SU-DHL-6 (cell line): Measurements from ENCODE around the gene GRIK2.

ENCODE experiments used
- H2AFZ ChIP-seq: fragments of 200-600 bp; sonication (generic); 2 replicates; pipeline ENCODE4 v1.6.1; 2014; ENCODE audit warnings: low read depth, mild to moderate bottlenecking, moderate library complexity, mixed read lengths, antibody characterized with exemption, low read length; ENCODE audit not compliant: severe bottlenecking
- H3F3A ChIP-seq: fragments of 200-600 bp; shearing (Covaris generic); 2 replicates; pipeline ENCODE4 v1.6.0; 2016; ENCODE audit warnings: antibody characterized with exemption, mild to moderate bottlenecking; ENCODE audit not compliant: insufficient read depth
- H3K27ac ChIP-seq: fragments of 200-600 bp; sonication (generic); 2 replicates; pipeline ENCODE4 v1.5.1; 2016; ENCODE audit warnings: low read depth, mild to moderate bottlenecking, low read length, moderate library complexity, mixed read lengths
- H3K27me3 ChIP-seq: fragments of 200-600 bp; sonication (generic), shearing (Covaris generic); 2 replicates; pipeline ENCODE4 v1.6.0; 2014; ENCODE audit warnings: mild to moderate bottlenecking, low read length
- H3K36me3 ChIP-seq: fragments of 200-600 bp; sonication (generic); 2 replicates; pipeline ENCODE4 v1.6.1; 2014; ENCODE audit warnings: mild to moderate bottlenecking, low read length, mixed read lengths
- H3K4me2 ChIP-seq: fragments of 300-600, 200-600 bp; shearing (Covaris generic), sonication (generic); 2 replicates; pipeline ENCODE4 v1.6.0; 2014; ENCODE audit warnings: low read length, low read depth, mild to moderate bottlenecking; ENCODE audit not compliant: poor library complexity, severe bottlenecking
- H3K4me3 ChIP-seq: fragments of 200-600 bp; sonication (generic); 2 replicates; pipeline ENCODE4 v1.5.1; 2014; ENCODE audit warnings: antibody characterized with exemption, low read length, mild to moderate bottlenecking, mixed read lengths; ENCODE audit not compliant: insufficient read depth, poor library complexity, severe bottlenecking
- H3K79me2 ChIP-seq: fragments of 200-600 bp; sonication (generic); 2 replicates; pipeline ENCODE4 v1.6.1; 2014; ENCODE audit warnings: mild to moderate bottlenecking, low read length, moderate library complexity; ENCODE audit not compliant: insufficient read depth
- H3K9ac ChIP-seq: fragments of 200-600 bp; sonication (generic); 2 replicates; pipeline ENCODE4 v1.7.0; 2014; ENCODE audit warnings: mild to moderate bottlenecking, low read length
- H3K9me2 ChIP-seq: fragments of 200-600 bp; sonication (generic); replicated peaks from 2 replicates; pipeline ENCODE4 v1.6.1; 2014; ENCODE audit warnings: low read length; ENCODE audit not compliant: insufficient read depth
- H3K9me3 ChIP-seq: fragments of 200-600 bp; sonication (generic); 2 replicates; pipeline ENCODE4 v1.6.1; 2014; ENCODE audit warnings: low read length, mixed read lengths; ENCODE audit not compliant: insufficient read depth
- H4K20me1 ChIP-seq: fragments of 200-600 bp; sonication (generic); 2 replicates; pipeline ENCODE4 v1.6.1; 2014; ENCODE audit warnings: low read depth, mild to moderate bottlenecking, antibody characterized with exemption, low read length, moderate library complexity, mixed read lengths
- CTCF ChIP-seq: fragments of 200-600 bp; sonication (generic); IDR thresholded peaks from one replicate; pipeline ENCODE4 v1.5.1; 2017; ENCODE audit warnings: antibody characterized with exemption, mild to moderate bottlenecking, low read length, moderate library complexity; ENCODE audit not compliant: insufficient read depth, poor library complexity, severe bottlenecking
- EZH2phosphoT487 ChIP-seq: fragments of 200-600 bp; sonication (generic), shearing (Covaris generic); conservative IDR thresholded peaks from 2 replicates; pipeline ENCODE4 v1.6.1; 2018; ENCODE audit warnings: mild to moderate bottlenecking, antibody characterized with exemption, low read length, moderate library complexity, mixed read lengths

GRIK2 gene

GRCh38 chr6:101451981-101452380 is 58.5 kb downstream of the GRIK2 start:
- TF ChIP-seq CTCF (no peak), EZH2phosphoT487 (no peak)
- H3F3A ChIP-seq = no peaks in the 10 kb centered on the region
- no peaks in the 10 kb centered on the region for H3K27me3 ChIP-seq
- H3K9ac ChIP-seq = no peak overlapping the region
- no peak overlapping the region for H3K27ac ChIP-seq
- H3K4me2 ChIP-seq = no peak overlapping the region
- no peaks in the 10 kb centered on the region for H3K9me2 ChIP-seq
- H3K4me3 ChIP-seq = no peak overlapping the region
- no peaks in the 10 kb centered on the region for H4K20me1 ChIP-seq
- H3K9me3 ChIP-seq = no peaks in the 10 kb centered on the region
- no peak overlapping the region for H2AFZ ChIP-seq
- H3K79me2 ChIP-seq = no peaks in the 10 kb centered on the region
- H3K36me3 ChIP-seq = no peaks in the 10 kb centered on the region

GRCh38 chr6:101453221-101453620 is 59.7 kb downstream of the GRIK2 start:
- no peak overlapping the region for H3K4me3 ChIP-seq
- no peak overlapping the region for H3K9ac ChIP-seq
- H3K27me3 ChIP-seq = no peaks in the 10 kb centered on the region
- no peaks in the 10 kb centered on the region for H3K9me2 ChIP-seq
- H2AFZ ChIP-seq = no peak overlapping the region
- no peaks in the 10 kb centered on the region for H3K36me3 ChIP-seq
- no peaks in the 10 kb centered on the region for H3K79me2 ChIP-seq
- H3K27ac ChIP-seq = no peak overlapping the region
- no peak overlapping the region for H3K4me2 ChIP-seq
- no peaks in the 10 kb centered on the region for H4K20me1 ChIP-seq
- H3F3A ChIP-seq = no peaks in the 10 kb centered on the region
- TF ChIP-seq CTCF (no peak), EZH2phosphoT487 (no peak)
- H3K9me3 ChIP-seq = no peaks in the 10 kb centered on the region

DNA sequence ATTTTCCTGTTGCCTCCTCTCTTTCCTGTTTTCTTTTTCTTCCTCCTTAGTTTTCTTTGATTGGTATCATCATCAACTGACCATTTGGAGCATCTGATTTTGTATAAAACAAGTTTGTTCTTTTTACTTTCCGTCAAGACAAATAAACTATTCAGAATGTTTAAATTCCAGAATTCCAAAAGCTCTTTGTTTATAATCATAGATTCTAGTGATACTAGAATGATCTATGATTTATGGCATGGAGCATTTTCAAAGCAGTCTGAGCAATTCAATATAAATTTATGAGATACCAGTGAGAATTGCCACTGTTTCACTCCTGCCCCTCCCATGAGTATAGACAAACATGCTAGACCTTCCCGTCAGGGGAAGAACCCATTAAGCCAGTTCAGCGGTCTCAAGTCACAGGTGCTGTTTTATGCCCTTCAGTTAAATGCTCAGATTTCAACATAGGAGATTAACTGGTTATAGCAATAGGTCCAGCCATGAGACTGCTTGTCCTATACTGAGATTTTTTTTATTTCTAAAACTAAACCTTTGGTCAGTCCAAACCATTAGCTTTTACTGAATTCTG is 60.7 kb downstream of the GRIK2 start:
- Histone ChIP-seq H3K4me2 (no peak overlapping the region), H3K27ac (no peak overlapping the region), H3K9me3 (no peaks in the 10 kb centered on the region), H3K9ac (no peak overlapping the region), H3F3A (no peaks in the 10 kb centered on the region), H3K79me2 (no peaks in the 10 kb centered on the region), H3K4me3 (no peak overlapping the region), H3K36me3 (no peaks in the 10 kb centered on the region), H3K27me3 (no peaks in the 10 kb centered on the region), H4K20me1 (no peaks in the 10 kb centered on the region), H2AFZ (no peak overlapping the region), H3K9me2 (no peaks in the 10 kb centered on the region)
- TF ChIP-seq CTCF (no peak), EZH2phosphoT487 (no peak)
